HG03469 (cell line): ENCODE measurements around the gene DHRS4.
A peak's percentile ranks its signal among the peaks of the same experiment; 100 is the strongest.

ENCODE experiments used
- ATAC-seq: cut with Tn5 transposase; IDR thresholded peaks from one replicate; pipeline ENCODE4 v1.9.1; 2021; ENCODE audit warnings: mild to moderate bottlenecking, moderate library complexity, moderate number of reproducible peaks; ENCODE audit not compliant: unreplicated experiment

DHRS4 gene

DNA sequence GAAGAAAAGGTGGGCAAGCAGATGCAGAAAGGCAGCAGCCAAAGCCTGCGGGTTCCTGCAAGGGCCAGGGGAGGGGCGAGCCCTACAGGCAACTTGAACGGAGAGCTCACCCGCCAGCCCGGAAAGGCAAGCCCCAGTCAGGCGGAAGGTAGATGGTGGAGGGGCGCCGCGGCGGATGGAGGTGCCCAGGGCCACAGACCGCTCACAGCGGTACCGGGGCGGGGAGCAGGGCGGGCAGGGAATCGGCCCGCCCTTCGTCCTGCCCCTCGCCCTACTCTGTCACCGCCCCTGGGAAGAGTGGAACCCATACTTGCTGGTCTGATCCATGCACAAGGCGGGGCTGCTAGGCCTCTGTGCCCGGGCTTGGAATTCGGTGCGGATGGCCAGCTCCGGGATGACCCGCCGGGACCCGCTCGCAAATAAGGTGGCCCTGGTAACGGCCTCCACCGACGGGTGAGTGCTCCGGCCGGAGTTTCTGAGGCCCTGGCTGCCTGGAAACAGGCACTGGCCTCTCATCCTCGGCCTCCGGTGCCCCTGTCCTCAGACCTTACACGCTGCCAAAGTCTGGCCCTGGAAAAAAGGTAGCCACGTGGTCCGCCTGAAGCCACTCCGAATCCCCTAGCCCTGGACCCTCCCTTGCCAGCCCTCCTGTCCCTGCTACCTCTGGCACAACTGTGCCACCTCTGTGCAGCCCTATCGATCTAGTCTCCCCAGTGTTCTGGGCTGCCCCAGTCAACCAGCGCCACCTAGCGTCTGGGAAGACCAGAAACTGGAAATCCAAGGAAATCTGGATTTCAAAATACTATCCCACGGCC, at the start of gene DHRS4:
Gene DHRS4 (plus strand): TSS at position 307 of the 815 bp plus-strand sequence. CDS start 19 bp downstream, at position 326.
- ATAC-seq: peak; percentile 77

GRCh38 chr14:23910101-23910875, 43.3 kb upstream of the DHRS4 start:
- no peak for ATAC-seq

DNA sequence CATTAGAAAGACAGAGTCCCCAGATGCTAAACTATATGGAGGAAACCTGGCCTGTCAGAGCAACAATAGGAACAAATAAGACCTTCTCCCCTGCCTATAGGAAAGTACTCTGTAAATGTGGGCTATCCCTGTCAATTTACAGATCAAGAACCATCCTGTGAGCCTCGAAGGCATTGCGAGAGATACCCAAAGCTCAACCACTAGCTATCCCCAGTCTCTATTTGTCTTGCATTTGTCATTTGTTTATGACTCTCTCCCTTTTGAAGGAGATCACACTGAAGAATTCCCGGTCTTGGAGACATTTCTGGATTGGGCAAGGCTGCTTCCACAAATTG, 42.7 kb upstream of the DHRS4 start:
- ATAC-seq: no peak

GRCh38 chr14:23915559-23915958, 38.0 kb upstream of the DHRS4 start:
- no peak for ATAC-seq

DNA sequence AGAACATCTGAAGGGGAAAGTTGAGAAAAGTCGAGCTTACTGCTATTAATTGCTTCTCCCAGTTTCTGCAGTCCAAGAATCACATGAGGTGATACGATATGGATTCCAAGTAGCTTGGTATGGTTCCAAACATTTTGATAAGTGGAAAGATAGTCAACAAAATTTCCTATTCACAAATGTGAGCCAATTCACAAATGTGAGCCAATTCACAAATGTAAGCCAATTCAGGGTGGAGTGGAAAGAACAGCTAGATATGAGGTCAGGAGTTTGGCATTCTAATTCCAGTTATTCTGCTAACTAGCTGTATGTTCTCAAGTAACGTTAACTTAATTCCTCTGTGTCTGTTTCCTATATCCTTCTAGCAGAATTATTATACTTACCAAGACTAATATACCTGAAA, 37.6 kb upstream of the DHRS4 start:
- ATAC-seq: no peak

DNA sequence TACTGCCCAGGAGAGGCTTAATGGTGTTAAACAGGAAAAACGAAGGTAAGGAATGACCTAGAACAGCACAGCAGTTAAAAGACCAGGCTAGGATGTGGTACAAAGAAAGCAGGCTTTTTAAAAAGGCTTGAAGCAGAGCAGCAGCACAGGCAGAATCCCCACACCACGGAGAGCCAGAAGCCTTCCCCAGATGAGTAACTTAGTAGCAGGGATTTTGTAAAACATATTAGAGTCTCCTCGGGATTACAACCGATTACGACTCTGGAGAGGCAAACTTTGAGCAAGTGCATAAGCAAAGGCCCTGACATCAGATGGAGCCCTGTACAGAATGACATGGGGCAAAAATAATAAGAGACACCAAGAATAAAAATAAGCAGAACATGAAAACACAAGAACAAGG, 37.1 kb upstream of the DHRS4 start:
- no peak for ATAC-seq

GRCh38 chr14:23922545-23922944, 31.0 kb upstream of the DHRS4 start:
- ATAC-seq: no peak

- no peak for ATAC-seq
Observed at GRCh38 chr14:23925523-23926075, 28.0 kb upstream of the DHRS4 start.

GRCh38 chr14:23926543-23926942, 27.0 kb upstream of the DHRS4 start:
- ATAC-seq: no peak

DNA sequence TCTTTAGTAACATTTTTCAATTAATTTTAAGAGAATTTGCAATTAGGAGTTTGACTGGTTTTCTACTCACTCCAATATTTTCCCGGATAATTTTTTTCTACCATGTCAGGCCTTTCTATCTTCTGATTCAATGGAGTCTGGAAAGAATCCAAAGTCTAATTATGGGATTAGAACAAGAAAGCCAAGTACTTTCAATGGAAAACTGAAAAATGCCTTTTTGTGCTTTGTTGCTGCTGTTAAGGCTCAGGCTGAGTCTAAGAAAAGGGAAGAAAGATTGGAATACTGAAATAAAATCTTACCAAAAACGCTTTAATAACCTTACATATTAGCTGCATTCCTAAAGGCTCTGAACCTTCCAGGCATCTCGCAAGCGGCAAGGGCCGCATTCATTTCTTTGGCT, 24.4 kb upstream of the DHRS4 start:
- ATAC-seq: no peak

- ATAC-seq: no peak
Observed at GRCh38 chr14:23929822-23930294, 23.7 kb upstream of the DHRS4 start.

- no peak for ATAC-seq
Observed at GRCh38 chr14:23930742-23931141, 22.8 kb upstream of the DHRS4 start.

DNA sequence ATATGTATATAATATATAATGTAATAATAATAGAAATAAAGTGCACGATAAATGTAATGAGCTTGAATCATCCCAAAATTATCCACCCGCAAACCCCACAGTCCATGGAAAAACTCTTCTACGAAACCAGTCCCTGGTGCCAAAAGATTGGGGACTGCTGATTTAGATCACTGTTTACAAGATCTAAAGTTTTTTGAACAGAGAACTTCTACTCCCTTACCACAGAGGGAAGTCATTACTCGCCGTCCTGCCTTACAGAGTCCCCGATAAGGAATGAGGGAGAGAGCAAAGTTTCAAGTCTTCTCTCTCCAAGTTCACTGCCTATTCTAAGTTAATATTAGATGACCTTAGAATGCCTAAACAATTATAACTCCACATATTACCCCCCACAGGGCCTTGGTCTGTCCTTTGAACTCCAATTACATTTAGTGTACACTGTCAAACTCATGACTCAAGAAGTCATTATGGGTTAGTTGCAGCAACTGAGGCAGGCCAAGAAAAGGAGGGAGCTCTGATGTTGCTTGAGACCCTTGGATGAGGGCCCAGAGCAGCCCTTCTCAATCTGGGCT, 21.8 kb upstream of the DHRS4 start:
- ATAC-seq: no peak

GRCh38 chr14:23932639-23933038, 20.9 kb upstream of the DHRS4 start:
- ATAC-seq: no peak

GRCh38 chr14:23933108-23933741, 20.3 kb upstream of the DHRS4 start:
- ATAC-seq: no peak

GRCh38 chr14:23933742-23934128, 19.8 kb upstream of the DHRS4 start:
- ATAC-seq: no peak

DNA sequence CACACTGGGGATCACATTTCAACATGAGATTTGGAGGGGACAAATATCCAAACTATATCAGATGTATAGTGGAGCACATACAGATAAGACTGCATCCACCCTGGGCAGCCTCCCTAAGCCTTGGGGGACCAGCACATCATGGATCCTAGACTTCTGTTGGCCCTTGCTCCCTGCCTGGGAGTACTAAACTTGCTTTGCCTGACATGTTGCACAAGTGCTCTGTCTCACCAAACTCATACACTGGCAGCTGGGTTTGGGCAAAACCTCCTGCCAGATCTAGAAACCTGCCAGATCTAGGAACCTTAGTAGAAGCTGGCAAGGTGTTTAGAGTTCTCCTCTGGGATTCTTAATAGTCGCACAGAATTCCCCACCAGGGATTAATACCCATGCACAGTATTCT, 18.4 kb upstream of the DHRS4 start:
- ATAC-seq: no peak

GRCh38 chr14:23936084-23936829, 17.3 kb upstream of the DHRS4 start:
- ATAC-seq: no peak

GRCh38 chr14:23937203-23937602, 16.4 kb upstream of the DHRS4 start:
- no peak for ATAC-seq

DNA sequence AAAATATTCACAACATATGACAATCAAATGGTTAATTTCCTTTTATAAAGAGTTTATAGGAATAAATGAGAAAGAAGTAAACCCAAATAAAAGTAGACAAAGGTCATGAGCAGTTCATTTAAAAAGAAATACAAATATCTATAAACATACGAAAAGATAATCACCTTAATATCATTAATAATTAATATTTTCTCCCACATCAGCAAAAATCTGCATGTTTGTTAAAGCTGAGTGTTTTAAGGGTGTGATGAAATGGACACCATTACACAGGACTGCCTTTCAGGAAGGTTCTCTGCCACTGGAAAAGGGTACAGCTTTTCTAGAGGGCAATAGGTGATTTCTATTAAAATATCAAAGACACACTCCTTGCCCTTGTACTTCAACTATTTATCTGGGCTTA, 14.7 kb upstream of the DHRS4 start:
- ATAC-seq: no peak
